K562 (cell line): Measurements from ENCODE around the gene ZFP69. TPM values are rescaled to one million over a fixed set of nuclear protein-coding genes. Genes with fewer than 3 reads are reported as not detected.

Source experiments
- FOS ChIP-seq: IDR thresholded peaks from 3 replicates; pipeline ENCODE4 v1.6.1; 2011; ENCODE audit not compliant: insufficient read length; ENCODE audit errors: extremely low read depth
- YY1 ChIP-seq, 3 experiments: IDR thresholded peaks; 2 replicates each; pipeline ENCODE4 v1.6.1; 2011; ENCODE audit warnings: low read length in 2 of 3, mild to moderate bottlenecking in 2 of 3, moderate library complexity in 2 of 3, borderline replicate concordance in 1 of 3, control low read depth in 1 of 3, low read depth in 1 of 3; ENCODE audit not compliant: insufficient read depth in 3 of 3, insufficient replicate concordance in 2 of 3, control insufficient read depth in 1 of 3, insufficient read length in 1 of 3; ENCODE audit errors: extremely low read depth in 1 of 3
- ZBTB40 ChIP-seq, 2 experiments: fragments of 450-650 bp in 1 of 2; sonication (generic) in 1 of 2; formaldehyde crosslinking in 1 of 2; IDR thresholded peaks; 2 replicates each; pipeline versions ENCODE4 v1.7.1 to v1.9.0; 2016 to 2022; ENCODE audit warnings: inconsistent platforms in 1 of 2, mild to moderate bottlenecking in 1 of 2, missing genetic modification reagents in 1 of 2
- polyA plus RNA-seq, 8 experiments: library from polyadenylated mRNA; depleted of rRNA in 4 of 8; stranded (reverse) in 5 of 8; unstranded in 3 of 8; fragments of >200 nt; fragmentation: Nextera tagmentation in 2 of 8; fragmentation: Illumina TruSeq in 1 of 8; extraction: Ambion mirVana in 2 of 8; extraction: Trizol in 1 of 8; gene quantifications; 2 replicates each; pipeline versions ENCODE4 v1.2.1 to v1.2.3, GENCODE V29; 2011 to 2014; ENCODE audit warnings: inconsistent platforms in 1 of 8, missing spikeins in 1 of 8
- total RNA-seq, 7 experiments: library from RNA; depleted of rRNA in 6 of 7; stranded (reverse); fragments of >200 nt in 6 of 7; fragmentation: Illumina TruSeq in 2 of 7; extraction: Trizol in 2 of 7; gene quantifications; 2 replicates each; pipeline versions ENCODE4 v1.2.1 to v1.2.3, GENCODE V29; 2011 to 2021; ENCODE audit warnings: low replicate concordance in 1 of 7
- TF ChIP-seq, protein P1 (sequence below), 2 experiments: fragments of 450-650 bp; IDR thresholded peaks; 2 replicates each; pipeline ENCODE4 v1.6.1; 2016; ENCODE audit warnings: mild to moderate bottlenecking in 2 of 2, borderline replicate concordance in 1 of 2, low read depth in 1 of 2, moderate library complexity in 1 of 2

Gene ZFP69
- total and polyA plus RNA-seq, 9 of the 15 experiments (the other 6 are each of a cell fraction or from before 2014, with no cell fraction given) = 2.0 to 8.4 (median 5.7) TPM

GRCh38 chr1:40450495-40451237 is 26.4 kb upstream of the ZFP69 start (continued):
- TF ChIP-seq ZBTB40 (IDR thresholded peaks at IDR 0.05) = no peak
- TF ChIP-seq ZBTB40 (CRISPR knock-in tag; IDR thresholded peaks at IDR 0.05) = no peak
- peak; percentile 20 for TF ChIP-seq FOS
- peak in 1 of 3 experiments; percentile 9 for TF ChIP-seq YY1 (IDR thresholded peaks at IDR 0.05; ENCODE audit: borderline replicate concordance in 1 of 3, control insufficient read depth in 1 of 3, extremely low read depth in 1 of 3, insufficient read depth in 3 of 3, insufficient read length in 1 of 3, insufficient replicate concordance in 2 of 3, low read depth in 1 of 3, low read length in 2 of 3)
- TF ChIP-seq, protein P1, sequence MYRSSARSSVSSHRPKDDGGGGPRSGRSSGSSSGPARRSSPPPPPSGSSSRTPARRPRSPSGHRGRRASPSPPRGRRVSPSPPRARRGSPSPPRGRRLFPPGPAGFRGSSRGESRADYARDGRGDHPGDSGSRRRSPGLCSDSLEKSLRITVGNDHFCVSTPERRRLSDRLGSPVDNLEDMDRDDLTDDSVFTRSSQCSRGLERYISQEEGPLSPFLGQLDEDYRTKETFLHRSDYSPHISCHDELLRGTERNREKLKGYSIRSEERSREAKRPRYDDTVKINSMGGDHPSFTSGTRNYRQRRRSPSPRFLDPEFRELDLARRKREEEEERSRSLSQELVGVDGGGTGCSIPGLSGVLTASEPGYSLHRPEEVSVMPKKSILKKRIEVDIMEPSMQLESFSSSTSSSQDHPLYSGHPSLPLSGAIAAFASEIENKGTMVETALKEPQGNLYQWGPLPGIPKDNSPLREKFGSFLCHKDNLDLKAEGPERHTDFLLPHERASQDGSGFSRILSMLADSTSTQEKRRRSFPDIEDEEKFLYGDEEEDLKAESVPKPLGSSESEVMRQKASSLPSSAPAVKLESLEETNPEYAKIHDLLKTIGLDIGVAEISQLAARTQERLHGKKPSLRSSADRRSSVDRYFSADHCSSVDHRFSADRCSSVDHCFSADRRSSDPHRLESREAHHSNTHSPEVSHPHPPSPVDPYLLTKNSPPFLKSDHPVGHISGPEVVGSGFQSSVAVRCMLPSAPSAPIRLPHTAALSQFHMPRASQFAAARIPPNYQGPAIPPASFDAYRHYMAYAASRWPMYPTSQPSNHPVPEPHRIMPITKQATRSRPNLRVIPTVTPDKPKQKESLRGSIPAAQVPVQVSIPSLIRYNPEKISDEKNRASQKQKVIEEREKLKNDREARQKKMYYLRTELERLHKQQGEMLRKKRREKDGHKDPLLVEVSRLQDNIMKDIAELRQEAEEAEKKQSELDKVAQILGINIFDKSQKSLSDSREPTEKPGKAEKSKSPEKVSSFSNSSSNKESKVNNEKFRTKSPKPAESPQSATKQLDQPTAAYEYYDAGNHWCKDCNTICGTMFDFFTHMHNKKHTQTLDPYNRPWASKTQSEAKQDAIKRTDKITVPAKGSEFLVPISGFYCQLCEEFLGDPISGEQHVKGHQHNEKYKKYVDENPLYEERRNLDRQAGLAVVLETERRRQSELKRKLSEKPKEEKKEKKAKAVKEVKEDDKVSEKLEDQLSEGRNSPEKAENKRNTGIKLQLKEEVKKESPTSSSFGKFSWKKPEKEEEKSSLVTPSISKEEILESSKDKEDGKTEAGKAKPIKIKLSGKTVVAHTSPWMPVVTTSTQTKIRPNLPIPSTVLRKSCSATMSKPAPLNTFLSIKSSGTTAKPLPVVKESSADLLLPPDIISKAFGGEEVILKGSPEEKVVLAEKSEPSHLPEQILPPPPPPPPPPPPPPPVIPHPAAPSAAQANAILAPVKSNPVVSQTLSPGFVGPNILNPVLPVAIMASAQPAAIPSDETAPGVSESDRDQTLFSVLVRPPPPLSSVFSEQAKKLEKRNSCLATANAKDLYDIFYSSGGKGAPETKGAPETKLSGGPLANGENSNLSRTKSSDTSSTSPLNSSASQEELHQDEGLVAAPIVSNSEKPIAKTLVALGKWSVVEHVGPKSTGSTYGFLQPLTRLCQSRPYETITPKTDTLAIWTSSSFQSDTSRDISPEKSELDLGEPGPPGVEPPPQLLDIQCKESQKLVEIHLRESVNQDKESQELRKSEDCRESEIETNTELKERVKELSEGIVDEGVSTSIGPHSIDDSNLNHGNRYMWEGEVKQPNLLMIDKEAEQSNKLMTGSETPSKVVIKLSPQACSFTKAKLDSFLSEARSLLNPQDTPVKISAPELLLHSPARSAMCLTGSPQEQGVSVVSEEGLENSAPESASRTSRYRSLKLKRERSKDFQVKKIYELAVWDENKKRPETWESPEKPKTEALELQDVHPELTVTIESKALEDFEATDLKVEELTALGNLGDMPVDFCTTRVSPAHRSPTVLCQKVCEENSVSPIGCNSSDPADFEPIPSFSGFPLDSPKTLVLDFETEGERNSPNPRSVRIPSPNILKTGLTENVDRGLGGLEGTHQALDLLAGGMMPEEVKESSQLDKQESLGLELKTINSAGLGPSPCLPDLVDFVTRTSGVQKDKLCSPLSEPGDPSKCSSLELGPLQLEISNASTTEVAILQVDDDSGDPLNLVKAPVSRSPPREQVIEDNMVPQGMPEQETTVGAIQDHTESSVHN (IDR thresholded peaks at IDR 0.05; ENCODE audit: borderline replicate concordance in 1 of 2, low read depth in 1 of 2) = peak in 1 of 2 experiments; percentile 51; a peak in 1 of 4 replicates
